ENCODE results near the gene CTDSP2.

DNA sequence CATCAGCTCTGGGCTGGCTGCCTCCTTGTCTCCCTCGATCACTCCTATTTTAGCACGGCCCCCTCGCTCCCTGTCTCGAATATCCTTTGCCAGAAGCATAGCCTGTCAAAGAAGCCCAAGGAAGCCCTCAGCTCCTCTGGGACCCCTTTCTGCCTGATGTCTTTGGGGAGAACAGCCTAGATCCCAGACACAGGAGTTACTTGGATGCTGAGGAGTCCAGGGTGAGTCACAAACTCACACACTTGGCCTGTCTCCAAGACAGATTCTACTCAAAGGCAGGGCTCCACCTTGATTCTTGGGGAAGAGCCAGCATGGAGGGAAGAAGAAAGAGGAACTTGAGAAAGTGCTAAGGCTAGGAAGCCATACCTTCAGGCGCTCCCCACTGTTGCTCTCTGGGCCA, 36.1 kb downstream of the CTDSP2 start:
- TF ChIP-seq MAX (IDR thresholded peaks at IDR 0.05; ENCODE audit: low read depth, low read length) (no peak), LARP7 (IDR thresholded peaks at IDR 0.05) (no peak), FOXK2 (IDR thresholded peaks at IDR 0.05) (no peak)
- TF ChIP-seq, protein P1, sequence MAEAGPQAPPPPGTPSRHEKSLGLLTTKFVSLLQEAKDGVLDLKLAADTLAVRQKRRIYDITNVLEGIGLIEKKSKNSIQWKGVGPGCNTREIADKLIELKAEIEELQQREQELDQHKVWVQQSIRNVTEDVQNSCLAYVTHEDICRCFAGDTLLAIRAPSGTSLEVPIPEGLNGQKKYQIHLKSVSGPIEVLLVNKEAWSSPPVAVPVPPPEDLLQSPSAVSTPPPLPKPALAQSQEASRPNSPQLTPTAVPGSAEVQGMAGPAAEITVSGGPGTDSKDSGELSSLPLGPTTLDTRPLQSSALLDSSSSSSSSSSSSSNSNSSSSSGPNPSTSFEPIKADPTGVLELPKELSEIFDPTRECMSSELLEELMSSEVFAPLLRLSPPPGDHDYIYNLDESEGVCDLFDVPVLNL (IDR thresholded peaks at IDR 0.05; ENCODE audit: low read depth, low read length) = no peak
- TF ChIP-seq, protein P2, sequence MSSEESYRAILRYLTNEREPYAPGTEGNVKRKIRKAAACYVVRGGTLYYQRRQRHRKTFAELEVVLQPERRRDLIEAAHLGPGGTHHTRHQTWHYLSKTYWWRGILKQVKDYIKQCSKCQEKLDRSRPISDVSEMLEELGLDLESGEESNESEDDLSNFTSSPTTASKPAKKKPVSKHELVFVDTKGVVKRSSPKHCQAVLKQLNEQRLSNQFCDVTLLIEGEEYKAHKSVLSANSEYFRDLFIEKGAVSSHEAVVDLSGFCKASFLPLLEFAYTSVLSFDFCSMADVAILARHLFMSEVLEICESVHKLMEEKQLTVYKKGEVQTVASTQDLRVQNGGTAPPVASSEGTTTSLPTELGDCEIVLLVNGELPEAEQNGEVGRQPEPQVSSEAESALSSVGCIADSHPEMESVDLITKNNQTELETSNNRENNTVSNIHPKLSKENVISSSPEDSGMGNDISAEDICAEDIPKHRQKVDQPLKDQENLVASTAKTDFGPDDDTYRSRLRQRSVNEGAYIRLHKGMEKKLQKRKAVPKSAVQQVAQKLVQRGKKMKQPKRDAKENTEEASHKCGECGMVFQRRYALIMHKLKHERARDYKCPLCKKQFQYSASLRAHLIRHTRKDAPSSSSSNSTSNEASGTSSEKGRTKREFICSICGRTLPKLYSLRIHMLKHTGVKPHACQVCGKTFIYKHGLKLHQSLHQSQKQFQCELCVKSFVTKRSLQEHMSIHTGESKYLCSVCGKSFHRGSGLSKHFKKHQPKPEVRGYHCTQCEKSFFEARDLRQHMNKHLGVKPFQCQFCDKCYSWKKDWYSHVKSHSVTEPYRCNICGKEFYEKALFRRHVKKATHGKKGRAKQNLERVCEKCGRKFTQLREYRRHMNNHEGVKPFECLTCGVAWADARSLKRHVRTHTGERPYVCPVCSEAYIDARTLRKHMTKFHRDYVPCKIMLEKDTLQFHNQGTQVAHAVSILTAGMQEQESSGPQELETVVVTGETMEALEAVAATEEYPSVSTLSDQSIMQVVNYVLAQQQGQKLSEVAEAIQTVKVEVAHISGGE (CRISPR knock-in tag; IDR thresholded peaks at IDR 0.05) = no peak
